Measurements from ENCODE around the gene EPHA1.
"Not testable (repeated sequence)": the region's sequence is repeated elsewhere in the genome, so short reads cannot be mapped to it uniquely, and the experiment has no call there.

EPHA1 gene

GRCh38 chr7:143431109-143431508 is 22.5 kb upstream of the EPHA1 start:
- DNase-seq (ENCODE audit: low read depth in 2 of 2) = no peak

- DNase-seq (ENCODE audit: low read depth in 2 of 2) = no peak
These were observed 21.4 kb upstream of the EPHA1 start for GRCh38 chr7:143429770-143430698.

DNA sequence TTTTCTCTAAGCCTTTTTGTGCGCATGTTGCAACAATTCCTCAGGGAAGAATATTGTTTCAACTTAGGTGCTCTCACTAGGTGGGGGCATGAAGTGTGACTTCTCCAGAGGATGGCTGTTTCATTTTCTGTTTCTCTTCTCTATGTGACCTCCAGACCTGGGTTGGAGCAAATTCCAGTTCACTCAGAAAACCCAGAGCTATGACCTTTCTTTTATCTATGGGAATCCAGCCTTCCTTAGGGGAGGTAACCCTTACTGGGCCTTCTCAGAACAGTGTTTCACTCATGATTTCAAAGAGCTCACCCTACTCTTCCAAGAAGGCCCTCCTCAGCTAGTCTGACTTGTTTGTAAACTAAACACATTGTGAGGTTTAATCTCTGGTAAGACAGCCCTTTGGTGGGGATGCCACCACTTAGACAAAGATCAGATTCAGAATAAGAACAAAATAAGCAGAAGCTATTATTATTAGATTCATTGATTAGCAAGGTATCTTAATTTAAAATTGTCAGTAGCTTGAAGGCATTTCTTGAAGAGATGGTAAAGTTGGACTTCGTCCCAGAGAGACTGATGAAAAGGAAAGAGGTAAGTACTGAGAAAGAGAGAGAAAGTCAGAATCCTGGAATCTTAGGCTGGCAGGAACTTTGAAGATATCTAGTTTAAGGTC is 18.0 kb upstream of the EPHA1 start:
- DNase-seq (ENCODE audit: low read depth in 2 of 2) = no peak

GRCh38 chr7:143424476-143424875 is 15.8 kb upstream of the EPHA1 start:
- DNase-seq (ENCODE audit: low read depth in 2 of 2) = not testable (repeated sequence)

GRCh38 chr7:143422033-143422432 is 13.4 kb upstream of the EPHA1 start:
- no peak for DNase-seq (ENCODE audit: low read depth in 2 of 2)

GRCh38 chr7:143420624-143421023 is 12.0 kb upstream of the EPHA1 start:
- DNase-seq (ENCODE audit: low read depth in 2 of 2) = not testable (repeated sequence)

DNA sequence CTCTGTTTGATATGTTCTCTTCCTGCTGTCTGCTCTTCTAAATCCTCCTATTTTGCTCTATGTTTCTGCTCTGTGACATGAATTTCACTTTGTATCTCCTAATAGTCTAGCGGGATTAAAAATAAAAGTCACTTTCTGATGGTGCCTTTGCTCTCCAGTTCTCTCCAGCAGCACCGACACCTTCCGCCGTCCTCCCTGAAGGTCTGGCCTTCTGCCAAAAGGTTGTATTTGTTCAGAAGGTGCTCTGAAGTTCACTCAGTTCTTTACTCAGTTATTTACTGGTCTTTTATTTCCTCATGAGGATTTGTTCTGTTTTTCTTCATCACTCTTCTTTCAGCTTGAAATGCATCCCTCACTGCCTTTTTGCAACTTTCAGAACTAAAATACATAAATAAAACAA is 11.2 kb upstream of the EPHA1 start:
- no peak for DNase-seq (ENCODE audit: low read depth in 2 of 2)

- no peak for DNase-seq (ENCODE audit: low read depth in 2 of 2)
These were observed 10.2 kb upstream of the EPHA1 start for GRCh38 chr7:143418681-143419458.

GRCh38 chr7:143417734-143418383 is 9.2 kb upstream of the EPHA1 start:
- no peak for DNase-seq (ENCODE audit: low read depth in 2 of 2)

DNA sequence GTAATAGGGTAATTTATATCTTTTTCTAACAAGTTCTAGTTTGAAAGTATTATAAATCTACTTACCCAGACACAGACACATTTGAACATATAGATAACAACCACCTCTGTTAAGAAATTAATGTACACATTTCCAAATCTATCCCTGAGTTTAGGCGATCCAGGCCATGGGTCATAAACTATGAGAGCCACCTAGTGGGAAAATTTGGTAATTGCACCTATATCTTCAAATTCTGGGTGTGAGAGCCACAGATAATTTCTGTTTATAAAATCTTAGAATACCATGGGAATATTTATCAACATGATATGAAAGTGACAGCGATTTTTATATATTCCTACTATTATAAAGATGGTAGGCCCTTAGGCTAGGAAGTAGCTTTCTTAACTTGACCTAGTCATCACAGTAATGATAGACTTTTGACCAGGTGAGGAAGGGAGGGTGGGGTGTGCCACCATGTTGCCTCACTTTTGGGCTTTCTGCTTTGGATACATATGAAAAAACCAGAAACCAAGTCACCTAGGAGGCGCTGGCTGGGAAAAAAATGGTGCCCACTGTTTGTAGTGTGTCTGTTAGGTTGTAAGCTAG is 8.0 kb upstream of the EPHA1 start:
- no peak for DNase-seq (ENCODE audit: low read depth in 2 of 2)

DNA sequence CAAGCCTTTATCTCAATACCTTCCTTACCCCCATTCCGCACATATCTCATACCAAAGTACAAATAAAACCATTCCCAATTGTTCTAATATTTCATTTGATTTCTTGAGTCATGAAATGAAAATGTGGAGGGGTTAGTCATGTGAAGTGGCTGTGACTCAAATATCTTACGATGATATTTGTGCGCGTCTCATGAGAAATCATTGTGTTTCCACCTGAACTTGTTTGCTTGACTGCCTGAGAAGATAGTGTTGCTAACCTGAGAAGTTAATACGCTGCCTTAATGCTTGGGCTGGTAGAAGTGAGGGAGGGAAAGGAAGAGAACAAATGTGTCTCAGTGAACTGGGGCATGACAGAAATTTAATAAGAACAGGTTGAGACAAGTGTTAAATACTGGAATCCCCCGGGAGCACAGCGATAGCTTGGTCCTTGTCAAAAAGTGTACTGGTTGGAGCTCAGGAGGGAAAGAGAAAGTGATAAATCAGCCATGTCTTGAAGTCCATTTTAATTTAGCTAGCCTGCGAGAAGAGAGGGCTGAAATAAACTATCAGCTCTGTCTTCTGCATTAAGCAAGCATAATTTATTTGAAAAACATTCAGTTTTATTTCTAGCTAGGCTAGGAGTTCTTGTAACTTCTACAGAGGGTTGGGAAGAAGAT is 7.2 kb upstream of the EPHA1 start:
- no peak for DNase-seq (ENCODE audit: low read depth in 2 of 2)

- not testable (repeated sequence) for DNase-seq (ENCODE audit: low read depth in 2 of 2)
These were observed 6.6 kb upstream of the EPHA1 start for GRCh38 chr7:143415209-143415608.

- DNase-seq (ENCODE audit: low read depth in 2 of 2) = no peak
These were observed 4.5 kb upstream of the EPHA1 start for GRCh38 chr7:143413123-143413522.

GRCh38 chr7:143411976-143412708 is 3.5 kb upstream of the EPHA1 start:
- DNase-seq (ENCODE audit: low read depth in 2 of 2) = no peak

DNA sequence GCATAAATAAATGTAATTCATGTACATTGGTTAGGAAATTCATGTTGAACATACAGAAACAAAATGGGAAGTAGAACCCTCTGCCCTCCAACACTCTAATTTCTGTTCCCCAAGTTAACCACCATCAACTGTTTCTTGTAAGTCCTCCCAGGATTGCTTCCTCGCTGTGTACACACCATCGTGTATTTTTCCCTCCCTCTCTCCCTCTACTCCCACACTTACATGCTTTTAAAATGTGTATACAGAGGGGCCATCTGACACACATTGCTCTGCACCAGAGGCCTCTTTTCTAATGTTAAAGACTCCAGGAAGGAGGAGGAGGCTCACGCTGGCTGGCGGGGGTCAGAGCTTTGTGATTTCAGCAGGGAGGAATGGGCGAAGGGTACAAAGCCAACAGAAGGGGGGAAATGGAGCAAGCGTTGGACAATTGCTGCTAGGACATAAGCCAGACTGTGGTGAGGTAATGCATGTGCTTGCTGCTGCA is 1.9 kb upstream of the EPHA1 start:
- no peak for DNase-seq (ENCODE audit: low read depth in 2 of 2)

GRCh38 chr7:143408252-143408685 is 387 bp downstream of the EPHA1 start:
- DNase-seq (ENCODE audit: low read depth in 2 of 2) = no peak

DNA sequence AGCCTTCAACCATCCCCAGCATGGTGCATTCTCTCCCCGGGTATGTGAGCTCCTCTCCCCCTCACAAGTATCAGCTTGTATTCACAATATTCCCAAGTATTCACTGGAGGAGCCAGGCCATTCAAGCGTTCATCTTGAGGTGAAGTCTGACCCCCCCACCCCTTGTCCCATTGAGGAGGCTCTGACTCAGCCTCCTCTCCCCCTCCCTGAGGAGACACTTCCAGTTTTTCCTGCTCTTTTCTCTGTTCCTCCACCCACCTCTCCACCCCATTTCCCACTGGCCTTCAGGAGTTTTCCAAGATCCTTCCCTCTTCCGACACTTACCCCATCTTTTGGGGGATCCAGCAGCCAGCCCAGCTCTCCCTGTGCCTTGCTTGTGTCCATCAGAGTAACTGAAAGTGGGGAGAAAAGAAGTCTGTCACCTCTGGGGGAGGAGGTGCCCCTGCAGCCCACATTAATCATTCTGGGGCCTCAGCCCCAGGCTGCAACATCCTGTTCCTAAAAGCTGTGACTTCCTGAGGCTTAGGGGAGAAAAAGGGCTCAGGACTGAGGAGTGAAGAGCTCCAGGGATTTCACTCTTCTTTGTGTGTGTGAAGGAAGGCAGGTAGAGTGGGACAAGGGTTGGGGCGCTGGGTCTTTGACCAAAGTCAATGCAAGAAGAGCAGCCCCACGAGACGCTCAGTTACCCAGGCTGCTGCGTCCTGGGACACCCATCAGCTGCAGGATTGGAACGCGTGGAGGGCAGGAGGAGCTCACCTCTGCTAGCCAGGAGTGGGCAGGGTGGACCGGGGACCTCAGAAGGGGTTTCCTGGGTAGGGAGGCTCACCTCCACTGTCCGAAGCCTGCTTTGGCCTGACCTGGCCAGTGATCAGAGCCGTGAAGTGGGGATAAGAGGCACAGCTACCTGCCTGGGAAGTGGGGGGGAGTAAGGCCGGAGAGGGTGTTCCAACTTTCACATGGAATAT is 1.1 kb downstream of the EPHA1 start:
- DNase-seq (ENCODE audit: low read depth in 2 of 2) = no peak

DNA sequence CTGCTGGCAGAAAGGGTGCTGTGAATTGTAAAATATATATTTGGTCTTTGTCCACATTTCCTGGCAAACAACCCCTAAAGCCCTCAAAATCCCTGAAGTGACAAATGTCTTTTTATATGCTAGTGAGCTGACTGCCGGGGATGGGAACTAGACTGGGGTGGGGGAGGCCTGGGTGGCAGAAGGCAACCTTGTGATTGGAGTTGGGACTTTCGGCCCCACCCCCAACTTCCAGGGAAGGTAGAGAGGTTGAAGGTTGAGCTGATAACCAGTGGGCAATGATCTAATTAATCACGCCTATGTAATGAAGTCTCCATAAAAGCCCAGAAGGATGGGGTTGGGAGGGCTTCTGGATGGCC is 2.7 kb downstream of the EPHA1 start:
- no peak for DNase-seq (ENCODE audit: low read depth in 2 of 2)

Measured in stimulated activated CD4-positive, alpha-beta T cell treated with anti-CD3 and anti-CD28 coated beads, Interleukin-12 subunit alpha, Interleukin-12 subunit beta, amount 100 ng/mL, for 24 hours (primary cell).